Bronchial epithelial cell (primary cell): ENCODE results near the gene YKT6. TPM values are rescaled to one million over a fixed set of nuclear protein-coding genes. Genes with fewer than 3 reads are reported as not detected.

Source experiments
- DNase-seq: peaks from one replicate; pipeline ENCODE4 v3.0.0-alpha.2; 2010; ENCODE audit warnings: low read depth
- FAIRE-seq: peaks from 2 replicates; lab custom pipeline; 2011; peaks lifted over from hg19 to GRCh38; lab: Jason Lieb, UNC
- H3K27me3 ChIP-seq: 2 replicates; pipeline ENCODE4 v1.5.1; 2011; ENCODE audit warnings: low read length; ENCODE audit not compliant: control insufficient read depth, insufficient read depth
- H3K36me3 ChIP-seq: 2 replicates; pipeline ENCODE4 v1.5.1; 2011; ENCODE audit warnings: low read length; ENCODE audit not compliant: control insufficient read depth, insufficient read depth
- H3K4me3 ChIP-seq: 2 replicates; pipeline ENCODE4 v1.5.1; 2011; ENCODE audit warnings: mild to moderate bottlenecking, low read depth, low read length, control low read depth
- CTCF ChIP-seq: IDR thresholded peaks from 2 replicates; pipeline ENCODE4 v1.5.1; 2011; ENCODE audit warnings: mild to moderate bottlenecking, moderate library complexity, low read length, control low read depth, inconsistent platforms; ENCODE audit not compliant: insufficient read depth, severe bottlenecking
- total RNA-seq: library from RNA; depleted of rRNA; stranded (reverse); fragments of >200 nt; gene quantifications from 2 replicates; pipeline ENCODE4 v1.2.1, GENCODE V29; 2014

YKT6 gene
- total RNA-seq, 1 donor from 2014 or later, result 74.5 TPM

GRCh38 chr7:44237696-44238095 lies 36.9 kb downstream of the YKT6 start:
- H3K27me3 ChIP-seq, result no peaks in the 10 kb centered on the region
- no peak for FAIRE-seq
- TF ChIP-seq CTCF, result no peak
- no peaks in the 10 kb centered on the region for H3K36me3 ChIP-seq
- H3K4me3 ChIP-seq, result no peak overlapping the region
- DNase-seq, result no peak

GRCh38 chr7:44238116-44238695 lies 37.4 kb downstream of the YKT6 start:
- Histone ChIP-seq H3K36me3 (no peaks in the 10 kb centered on the region), H3K4me3 (no peak overlapping the region), H3K27me3 (no peaks in the 10 kb centered on the region)
- FAIRE-seq, result no peak
- DNase-seq, result no peak
- no peak for TF ChIP-seq CTCF

- no peak for TF ChIP-seq CTCF
- Histone ChIP-seq H3K27me3 (no peaks in the 10 kb centered on the region), H3K36me3 (no peaks in the 10 kb centered on the region), H3K4me3 (no peak overlapping the region)
- DNase-seq, result no peak
- FAIRE-seq, result no peak
Observed at GRCh38 chr7:44239361-44239760, 38.6 kb downstream of the YKT6 start.

- DNase-seq, result no peak
- no peak for TF ChIP-seq CTCF
- Histone ChIP-seq H3K27me3 (no peaks in the 10 kb centered on the region), H3K36me3 (no peaks in the 10 kb centered on the region), H3K4me3 (no peak overlapping the region)
- FAIRE-seq, result no peak
Observed at GRCh38 chr7:44240376-44240775, 39.6 kb downstream of the YKT6 start.

GRCh38 chr7:44240983-44241510 lies 40.3 kb downstream of the YKT6 start:
- FAIRE-seq (no peak), DNase-seq (peak; percentile 72)
- Histone ChIP-seq H3K36me3 (no peaks in the 10 kb centered on the region), H3K4me3 (peak overlapping the region; percentile 21), H3K27me3 (no peaks in the 10 kb centered on the region)
- TF ChIP-seq CTCF, result peak; percentile 90

GRCh38 chr7:44242091-44242490 lies 41.3 kb downstream of the YKT6 start:
- no peak for TF ChIP-seq CTCF
- Histone ChIP-seq H3K4me3 (no peak overlapping the region), H3K36me3 (no peaks in the 10 kb centered on the region), H3K27me3 (no peaks in the 10 kb centered on the region)
- FAIRE-seq (no peak), DNase-seq (no peak)
